ENCODE data around the gene GLUL.

GLUL gene

GRCh38 chr1:182391362-182392049 lies at the start of gene GLUL:
Gene GLUL, minus strand, starts transcription at chr1:182391790. Its CDS starts 3,053 bp downstream, at chr1:182388737.
- DNase-seq (ENCODE audit: low spot score): peak; percentile 70

DNA sequence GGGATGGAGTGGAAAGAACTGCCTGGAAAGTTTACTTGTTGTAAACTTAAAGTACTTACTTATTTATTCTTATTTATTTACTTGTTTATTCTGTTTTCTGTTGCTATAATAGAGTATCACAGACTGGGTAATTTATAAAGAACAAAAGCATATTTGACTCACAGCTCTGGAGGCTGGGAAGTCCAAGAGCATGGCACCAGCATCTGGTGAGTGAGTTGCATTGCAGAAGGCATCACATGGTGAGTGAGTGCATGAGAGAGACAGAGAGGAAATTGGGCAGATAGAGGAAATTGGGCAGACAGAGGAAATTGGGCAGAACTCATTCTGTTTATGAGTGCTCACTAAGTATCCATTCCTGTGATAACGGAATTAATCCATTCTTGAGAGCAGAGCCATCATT lies 46.7 kb upstream of the GLUL start:
- DNase-seq (ENCODE audit: low spot score): no peak

- DNase-seq (ENCODE audit: low spot score): no peak
Measured at GRCh38 chr1:182433580-182433979, 42.0 kb upstream of the GLUL start.

- DNase-seq (ENCODE audit: low spot score): no peak
Measured at GRCh38 chr1:182431278-182431677, 39.7 kb upstream of the GLUL start.

- DNase-seq (ENCODE audit: low spot score): peak; percentile 55
Measured at GRCh38 chr1:182430263-182431068, 38.9 kb upstream of the GLUL start.

- no peak for DNase-seq (ENCODE audit: low spot score)
Measured at GRCh38 chr1:182428043-182428442, 36.5 kb upstream of the GLUL start.

DNA sequence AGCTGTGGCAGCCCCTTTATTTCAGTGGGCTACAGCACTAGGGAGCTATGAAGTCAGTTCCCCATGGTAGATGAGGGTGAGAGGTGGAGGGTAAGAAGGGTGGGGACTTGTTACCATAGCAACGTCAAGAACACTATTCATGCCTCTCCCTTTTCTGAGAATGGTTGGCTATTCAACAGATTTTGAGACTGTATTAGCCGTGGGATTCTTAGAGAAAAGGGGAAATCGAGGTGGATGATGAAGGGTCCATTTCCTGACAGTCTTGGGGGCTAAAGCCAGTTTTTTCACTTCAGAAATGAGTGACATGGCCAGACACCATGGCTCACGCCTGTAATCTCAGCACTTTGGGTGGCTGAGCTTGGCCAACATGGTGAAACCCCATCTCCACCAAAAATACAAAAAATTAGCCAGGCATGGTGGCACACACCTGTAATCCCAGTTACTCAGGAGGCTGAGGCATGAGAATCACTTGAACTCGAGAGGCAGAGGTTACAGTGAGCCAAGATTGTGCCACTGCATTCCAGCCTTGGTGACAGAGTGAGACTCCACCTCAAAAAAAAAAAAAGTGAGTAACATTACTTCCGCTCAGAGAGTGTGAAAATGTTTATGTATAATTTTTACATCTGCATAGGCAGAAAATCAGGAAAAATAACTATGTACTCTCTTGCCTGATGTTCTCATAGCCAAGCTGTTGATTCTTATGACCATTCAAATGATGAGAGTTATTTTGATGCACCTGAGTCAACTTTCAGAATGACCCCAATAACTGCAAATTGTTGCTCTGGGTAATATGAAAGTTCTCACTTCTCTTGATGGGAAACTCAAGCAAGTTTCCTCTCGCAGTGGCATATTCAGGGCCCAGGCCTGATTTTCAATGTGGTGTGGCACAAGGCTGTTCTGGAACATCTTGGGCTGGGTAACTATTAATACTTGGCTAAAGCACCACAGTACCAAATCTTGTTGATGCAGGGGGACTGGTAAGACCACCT lies 35.1 kb upstream of the GLUL start:
- peak; percentile 7 for DNase-seq (ENCODE audit: low spot score)

DNA sequence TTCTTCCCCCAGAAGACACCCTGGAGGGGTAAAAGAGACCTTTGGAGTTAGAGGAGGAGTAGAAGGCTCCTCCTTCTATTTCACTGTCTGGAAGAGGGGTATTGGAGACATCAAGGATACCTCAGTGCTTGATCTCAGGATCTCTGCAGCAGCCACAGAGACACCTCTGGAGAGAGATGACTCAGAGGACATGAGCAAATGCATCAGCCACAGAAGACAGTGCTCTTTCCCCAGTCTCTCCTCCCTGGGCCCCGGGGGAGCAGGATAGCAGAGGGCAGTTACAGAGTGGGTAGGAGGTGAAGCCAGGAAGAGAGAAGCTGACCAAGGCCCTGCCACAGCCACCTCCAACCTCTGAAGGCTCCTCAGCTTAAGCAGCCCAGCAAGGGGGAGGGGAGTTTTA lies 24.2 kb upstream of the GLUL start:
- DNase-seq (ENCODE audit: low spot score): no peak

GRCh38 chr1:182413969-182414368 lies 22.4 kb upstream of the GLUL start:
- no peak for DNase-seq (ENCODE audit: low spot score)

GRCh38 chr1:182413486-182413885 lies 21.9 kb upstream of the GLUL start:
- no peak for DNase-seq (ENCODE audit: low spot score)

DNA sequence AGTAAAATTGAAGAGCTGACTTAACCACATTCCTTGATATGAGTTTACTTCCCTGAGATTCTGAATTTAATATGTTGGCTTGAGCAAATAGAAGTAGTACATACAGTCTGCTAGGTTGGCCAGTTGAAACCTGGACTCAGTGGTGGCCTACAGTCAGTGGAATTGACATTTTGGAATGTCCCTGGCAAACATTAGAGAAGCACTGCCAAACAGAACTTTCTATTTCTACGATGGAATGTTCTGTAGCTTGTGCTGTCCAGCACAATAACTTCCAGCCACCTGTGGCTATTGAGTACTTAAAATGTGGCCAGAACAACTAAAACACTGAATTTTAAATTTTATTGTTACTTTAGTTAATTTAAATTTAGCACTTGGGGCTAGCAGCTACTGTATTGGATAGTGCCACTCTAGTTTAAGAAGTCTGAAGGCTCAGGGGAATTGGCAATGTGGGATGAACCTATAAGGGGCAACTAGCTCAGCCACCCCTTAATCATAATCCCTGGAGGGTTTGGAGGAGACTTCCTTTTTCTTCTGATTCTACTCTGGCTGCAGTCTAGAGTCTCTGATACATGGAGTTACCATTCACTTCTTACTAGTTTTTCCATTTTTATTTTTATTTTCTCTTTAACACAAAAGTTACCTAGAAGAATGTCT lies 19.2 kb upstream of the GLUL start:
- DNase-seq (ENCODE audit: low spot score): no peak

DNA sequence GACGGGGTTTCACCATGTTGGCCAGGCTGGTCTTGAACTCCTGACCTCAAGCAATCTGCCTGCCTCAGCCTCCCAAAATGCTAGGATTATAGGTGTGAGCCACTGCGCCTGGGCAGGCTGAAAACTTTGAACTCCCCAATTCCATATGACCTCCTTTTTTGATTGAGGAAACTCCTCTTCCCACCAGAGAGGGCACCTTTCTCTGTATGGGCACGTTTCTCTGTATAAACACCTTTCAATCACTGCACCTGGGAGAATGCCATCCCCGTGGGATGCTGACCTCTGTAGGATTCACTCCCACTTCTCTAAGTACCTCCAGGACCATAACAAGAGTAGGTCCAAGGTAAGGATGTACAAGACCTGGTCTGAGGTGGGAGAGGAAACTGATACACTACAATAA lies 18.5 kb upstream of the GLUL start:
- DNase-seq (ENCODE audit: low spot score): no peak

DNA sequence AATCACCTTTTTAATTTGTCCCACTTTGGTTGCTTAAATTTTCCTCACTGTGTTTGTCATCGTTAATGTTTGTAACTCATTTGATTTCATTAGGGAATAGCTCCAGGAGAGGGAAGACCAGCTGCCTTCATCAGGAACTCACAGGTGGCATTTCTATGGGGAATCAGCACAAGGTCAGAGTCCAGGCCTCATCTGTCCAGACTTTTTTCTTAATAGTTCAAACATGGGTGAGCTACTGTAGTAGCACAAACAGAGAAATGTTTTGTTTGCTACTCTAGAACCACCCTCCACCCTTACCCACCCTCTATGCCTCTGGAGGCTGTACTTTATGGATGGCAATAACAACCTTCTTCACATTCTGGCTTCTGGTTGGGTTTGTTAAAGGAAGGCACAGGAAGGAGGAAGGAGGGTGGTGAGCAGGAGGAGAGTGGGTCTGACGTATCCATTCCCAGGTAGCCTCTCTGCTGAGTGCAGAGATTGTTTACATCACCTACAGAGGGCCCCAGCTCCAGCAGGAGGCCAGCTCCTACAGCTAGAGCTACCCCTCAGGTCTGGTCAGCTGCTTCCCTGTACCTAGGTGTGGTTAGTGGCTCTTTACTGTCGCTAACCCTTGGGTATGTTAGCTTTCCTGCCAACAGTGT lies 17.0 kb upstream of the GLUL start:
- DNase-seq (ENCODE audit: low spot score): no peak

DNA sequence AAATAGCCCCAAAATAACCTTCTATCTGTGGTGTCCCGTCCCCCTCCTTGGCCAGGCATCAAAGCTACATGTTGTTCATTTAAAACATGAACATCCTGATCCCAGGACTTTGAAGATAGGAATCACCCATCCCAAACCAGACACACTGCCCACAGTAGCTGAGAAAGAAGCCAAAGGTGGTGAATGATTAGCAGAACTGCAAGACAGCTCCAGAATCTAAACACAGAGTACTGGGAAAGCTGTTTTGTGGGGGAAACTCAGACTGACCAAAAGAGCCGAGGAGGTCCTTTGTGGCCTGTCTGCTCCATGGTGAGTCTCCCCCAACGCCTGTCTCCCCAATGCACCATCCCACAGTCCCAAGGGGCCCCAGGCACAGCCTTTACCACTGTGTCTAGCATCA lies 16.1 kb upstream of the GLUL start:
- no peak for DNase-seq (ENCODE audit: low spot score)

GRCh38 chr1:182406012-182406411 lies 14.4 kb upstream of the GLUL start:
- DNase-seq (ENCODE audit: low spot score): no peak

DNA sequence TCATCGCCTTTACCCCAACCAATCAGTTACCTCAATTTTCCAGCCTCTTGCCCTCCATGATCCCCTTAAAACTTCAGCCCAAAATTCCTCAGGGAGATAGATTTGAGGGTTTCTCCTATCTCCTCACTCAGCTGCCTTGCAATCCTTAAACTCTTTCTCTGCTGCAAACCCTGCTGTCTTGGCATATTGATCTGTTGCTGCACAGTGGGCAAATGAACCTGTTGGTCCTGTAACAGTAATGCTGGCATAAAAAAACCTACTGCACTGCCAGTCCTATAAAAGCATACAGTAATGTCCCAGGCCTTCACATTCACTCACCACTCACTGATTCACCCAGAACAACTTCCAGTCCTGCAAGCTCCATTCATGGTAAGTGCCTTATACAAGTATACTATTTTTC lies 14.0 kb upstream of the GLUL start:
- DNase-seq (ENCODE audit: low spot score): no peak

DNA sequence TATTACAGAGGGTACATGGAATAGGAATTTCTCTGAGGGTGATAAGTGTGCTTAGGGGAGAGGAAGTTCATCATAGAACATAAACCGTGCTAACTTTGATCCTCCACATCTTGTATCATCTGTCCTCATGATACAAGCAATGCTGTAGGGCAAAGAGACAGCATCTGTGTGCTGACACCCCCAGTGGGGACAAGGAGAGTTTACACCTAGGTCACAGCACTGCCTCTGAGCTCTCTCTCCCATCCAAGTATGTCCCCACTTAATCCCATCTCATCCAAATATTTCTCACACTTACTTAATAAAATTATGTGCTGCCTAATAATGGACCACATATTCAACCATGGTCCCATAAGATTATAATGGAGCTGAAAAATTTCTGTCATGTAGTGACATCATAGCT lies 13.2 kb upstream of the GLUL start:
- no peak for DNase-seq (ENCODE audit: low spot score)

GRCh38 chr1:182400567-182400966 lies 9.0 kb upstream of the GLUL start, which contains the start of gene TEDDM1:
Gene TEDDM1, minus strand, starts transcription at chr1:182400667. Its CDS starts 182 bp downstream, at chr1:182400485.
- DNase-seq (ENCODE audit: low spot score): no peak

DNA sequence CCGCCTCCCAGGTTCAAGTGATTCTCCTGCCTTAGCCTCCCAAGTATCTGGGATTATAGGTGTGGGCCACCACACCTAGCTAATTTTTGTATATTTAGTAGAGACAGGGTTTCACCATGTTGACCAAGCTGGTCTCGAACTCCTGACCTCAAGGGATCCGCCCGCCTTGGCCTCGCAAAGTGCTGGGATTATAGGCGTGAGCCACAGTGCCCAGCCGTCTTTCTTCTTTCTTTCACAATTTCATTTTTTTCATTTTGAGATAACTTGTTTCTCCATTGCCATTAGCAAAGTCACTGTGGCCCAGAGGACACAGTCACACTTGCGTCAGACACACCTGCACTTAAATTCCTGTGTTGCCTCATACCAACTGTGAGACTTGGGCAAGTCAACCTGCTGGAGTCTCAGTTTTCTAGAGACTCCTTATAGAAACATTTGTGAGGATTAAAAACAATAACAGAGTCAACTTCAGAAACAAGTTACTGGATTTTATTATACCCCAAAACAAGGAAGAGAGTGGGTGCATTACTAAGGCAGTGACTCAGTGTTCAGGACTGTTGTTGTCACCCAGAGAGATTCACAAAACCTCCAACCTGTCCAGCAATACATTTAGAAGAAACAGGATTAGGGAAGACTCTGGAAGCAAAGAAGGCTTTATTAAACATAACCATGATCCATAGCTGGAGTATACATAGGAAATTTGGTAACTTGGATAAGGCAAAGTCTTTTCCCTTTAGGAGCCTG lies 6.2 kb upstream of the GLUL start:
- DNase-seq (ENCODE audit: low spot score): no peak

- DNase-seq (ENCODE audit: low spot score): no peak
Measured at GRCh38 chr1:182395906-182396305, 4.3 kb upstream of the GLUL start.

All from CD4-positive, alpha-beta T cell treated with Interleukin-15 for 4 hours (primary cell).